HEK293 (cell line): ENCODE data around the gene SMPX.
A peak's percentile ranks its signal among the peaks of the same experiment; 100 is the strongest.

Experiments used
- CTCF ChIA-PET: fragments of 350-600 bp; formaldehyde crosslinking; extraction: SDS; loops from one replicate; lab custom pipeline; 2021; ENCODE audit warnings: antibody characterized with exemption; lab: Yijun Ruan, JAX
- POLR2A ChIA-PET: fragments of 300-600 bp; formaldehyde crosslinking; extraction: SDS; loops from one replicate; lab custom pipeline; 2020; ENCODE audit warnings: antibody characterized with exemption, inconsistent platforms; lab: Yijun Ruan, JAX
- H3K27ac ChIP-seq: fragments of 200-500 bp; sonication (Bioruptor generic); 2 replicates; pipeline ENCODE4 v1.5.1; 2014; ENCODE audit warnings: low read depth, low read length, control low read depth, inconsistent platforms; ENCODE audit errors: extremely low read depth
- H3K36me3 ChIP-seq, 2 experiments: fragments of 200-500 bp in 1 of 2; sonication (Bioruptor generic) in 1 of 2; 1 replicate in 1 of 2; 2 replicates in 1 of 2; pipeline ENCODE4 v1.5.1; 2014 to 2017; ENCODE audit warnings: inconsistent platforms in 2 of 2, low read length in 2 of 2; ENCODE audit not compliant: control insufficient read depth in 2 of 2, insufficient read depth in 1 of 2
- H3K4me1 ChIP-seq: fragments of 200-500 bp; sonication (Bioruptor generic); 2 replicates; pipeline ENCODE4 v1.5.1; 2014; ENCODE audit warnings: mild to moderate bottlenecking, low read length, inconsistent platforms; ENCODE audit not compliant: control insufficient read depth, insufficient read depth
- H3K4me3 ChIP-seq: 2 replicates; pipeline ENCODE4 v1.5.1; 2011; ENCODE audit warnings: low read depth, mild to moderate bottlenecking, control low read depth, low read length, moderate library complexity
- H3K9me3 ChIP-seq: fragments of 200-500 bp; sonication (Bioruptor generic); 2 replicates; pipeline ENCODE4 v1.5.1; 2014; ENCODE audit warnings: low read depth, low read length, inconsistent platforms; ENCODE audit not compliant: control insufficient read depth, insufficient read depth
- ATF2 ChIP-seq: fragments of 450-650 bp; formaldehyde crosslinking; IDR thresholded peaks from 2 replicates; pipeline ENCODE4 v1.5.1; 2016; ENCODE audit warnings: missing biosample characterization, missing genetic modification characterization, low read depth
- HOXC10 ChIP-seq: sonication (generic); formaldehyde crosslinking; IDR thresholded peaks from 2 replicates; pipeline ENCODE4 v1.8.1; 2023; ENCODE audit warnings: mild to moderate bottlenecking, missing genetic modification reagents
- KLF16 ChIP-seq: fragments of 450-650 bp; formaldehyde crosslinking; IDR thresholded peaks from 2 replicates; pipeline ENCODE4 v1.5.1; 2017; ENCODE audit warnings: missing biosample characterization, missing genetic modification characterization
- KLF8 ChIP-seq: fragments of 450-650 bp; formaldehyde crosslinking; IDR thresholded peaks from 2 replicates; pipeline ENCODE4 v1.5.1; 2016; ENCODE audit warnings: missing biosample characterization, missing genetic modification characterization
- OSR2 ChIP-seq: fragments of 450-650 bp; formaldehyde crosslinking; IDR thresholded peaks from 2 replicates; pipeline ENCODE4 v1.5.1; 2016; ENCODE audit warnings: missing biosample characterization, missing genetic modification characterization
- PBX3 ChIP-seq: sonication (generic); formaldehyde crosslinking; IDR thresholded peaks from 2 replicates; pipeline ENCODE4 v1.8.1; 2022; ENCODE audit warnings: mild to moderate bottlenecking, moderate library complexity, missing genetic modification reagents
- PRDM6 ChIP-seq: fragments of 450-650 bp; formaldehyde crosslinking; IDR thresholded peaks from 2 replicates; pipeline ENCODE4 v1.5.1; 2017; ENCODE audit warnings: missing biosample characterization, missing genetic modification characterization
- SP2 ChIP-seq: fragments of 450-650 bp; formaldehyde crosslinking; IDR thresholded peaks from 2 replicates; pipeline ENCODE4 v1.5.1; 2016; ENCODE audit warnings: missing biosample characterization, missing genetic modification characterization
- SP7 ChIP-seq: fragments of 450-650 bp; formaldehyde crosslinking; IDR thresholded peaks from 2 replicates; pipeline ENCODE4 v1.5.1; 2016; ENCODE audit warnings: missing biosample characterization, missing genetic modification characterization
- TCF7L2 ChIP-seq: IDR thresholded peaks from 2 replicates; pipeline ENCODE4 v1.6.1; 2011; ENCODE audit warnings: low read depth, mild to moderate bottlenecking, inconsistent platforms, low read length, moderate library complexity, borderline replicate concordance
- WT1 ChIP-seq: fragments of 450-650 bp; formaldehyde crosslinking; IDR thresholded peaks from 2 replicates; pipeline ENCODE4 v1.5.1; 2016; ENCODE audit warnings: missing biosample characterization, missing genetic modification characterization
- ZBTB17 ChIP-seq: fragments of 450-650 bp; formaldehyde crosslinking; IDR thresholded peaks from 2 replicates; pipeline ENCODE4 v1.5.1; 2016; ENCODE audit warnings: missing biosample characterization, missing genetic modification characterization
- ZBTB21 ChIP-seq: fragments of 450-650 bp; formaldehyde crosslinking; IDR thresholded peaks from 2 replicates; pipeline ENCODE4 v1.5.1; 2017; ENCODE audit warnings: missing biosample characterization, missing genetic modification characterization
- ZBTB8A ChIP-seq: fragments of 450-650 bp; formaldehyde crosslinking; IDR thresholded peaks from 2 replicates; pipeline ENCODE4 v1.5.1; 2016; ENCODE audit warnings: missing biosample characterization, missing genetic modification characterization
- ZFHX2 ChIP-seq: fragments of 450-650 bp; formaldehyde crosslinking; conservative IDR thresholded peaks from 2 replicates; pipeline ENCODE4 v1.5.1; 2016; ENCODE audit warnings: missing biosample characterization, missing genetic modification characterization
- ZNF112 ChIP-seq: fragments of 450-650 bp; formaldehyde crosslinking; IDR thresholded peaks from 2 replicates; pipeline ENCODE4 v1.5.0; 2017; ENCODE audit warnings: missing biosample characterization, missing genetic modification characterization
- ZNF138 ChIP-seq: fragments of 450-650 bp; formaldehyde crosslinking; IDR thresholded peaks from 2 replicates; pipeline ENCODE4 v1.5.1; 2016; ENCODE audit warnings: missing biosample characterization, missing genetic modification characterization, borderline replicate concordance
- ZNF155 ChIP-seq: fragments of 450-650 bp; formaldehyde crosslinking; IDR thresholded peaks from 2 replicates; pipeline ENCODE4 v1.5.1; 2016; ENCODE audit warnings: missing biosample characterization, missing genetic modification characterization
- ZNF184 ChIP-seq: fragments of 450-650 bp; IDR thresholded peaks from 2 replicates; pipeline ENCODE4 v1.5.1; 2018; ENCODE audit warnings: missing biosample characterization, mild to moderate bottlenecking, missing genetic modification characterization
- ZNF221 ChIP-seq: fragments of 450-650 bp; formaldehyde crosslinking; IDR thresholded peaks from 2 replicates; pipeline ENCODE4 v1.5.1; 2017; ENCODE audit warnings: missing biosample characterization, missing genetic modification characterization, borderline replicate concordance
- ZNF23 ChIP-seq: fragments of 450-650 bp; formaldehyde crosslinking; IDR thresholded peaks from 2 replicates; pipeline ENCODE4 v1.5.1; 2016; ENCODE audit warnings: missing biosample characterization, missing genetic modification characterization, borderline replicate concordance
- ZNF302 ChIP-seq: fragments of 450-650 bp; formaldehyde crosslinking; IDR thresholded peaks from 2 replicates; pipeline ENCODE4 v1.5.1; 2016; ENCODE audit warnings: missing biosample characterization, missing genetic modification characterization, low read depth
- ZNF311 ChIP-seq: fragments of 450-650 bp; formaldehyde crosslinking; IDR thresholded peaks from 2 replicates; pipeline ENCODE4 v1.5.1; 2017; ENCODE audit warnings: missing biosample characterization, missing genetic modification characterization, borderline replicate concordance
- ZNF341 ChIP-seq: fragments of 450-650 bp; formaldehyde crosslinking; IDR thresholded peaks from 2 replicates; pipeline ENCODE4; 2016; ENCODE audit warnings: low read depth, missing biosample characterization, missing genetic modification characterization
- ZNF366 ChIP-seq: fragments of 450-650 bp; formaldehyde crosslinking; conservative IDR thresholded peaks from 2 replicates; pipeline ENCODE4 v1.5.1; 2016; ENCODE audit warnings: missing biosample characterization, missing genetic modification characterization
- ZNF692 ChIP-seq: fragments of 450-650 bp; formaldehyde crosslinking; IDR thresholded peaks from 2 replicates; pipeline ENCODE4 v1.5.1; 2016; ENCODE audit warnings: missing biosample characterization, missing genetic modification characterization
- ZNF76 ChIP-seq: fragments of 450-650 bp; formaldehyde crosslinking; IDR thresholded peaks from 2 replicates; pipeline ENCODE4; 2016; ENCODE audit warnings: low read depth, missing biosample characterization, missing genetic modification characterization, borderline replicate concordance
- TF ChIP-seq, protein P1 (sequence below): fragments of 450-650 bp; formaldehyde crosslinking; IDR thresholded peaks from 2 replicates; pipeline ENCODE4 v1.5.1; 2016; ENCODE audit warnings: missing biosample characterization, missing genetic modification characterization
- TF ChIP-seq, protein P2 (sequence below): fragments of 450-650 bp; formaldehyde crosslinking; IDR thresholded peaks from 2 replicates; pipeline ENCODE4 v1.5.1; 2016; ENCODE audit warnings: missing biosample characterization, missing genetic modification characterization

SMPX gene

GRCh38 chrX:21741869-21742701 lies 15.8 kb downstream of the SMPX start:
- peaks cover 14% of the 10 kb centered on the region for H3K4me1 ChIP-seq
- no peak overlapping the region for H3K4me3 ChIP-seq
- H3K9me3 ChIP-seq, result no peaks in the 10 kb centered on the region
- ChIA-PET POLR2A (interaction anchor here (0.7 to 1.6 kb wide), 5 partner anchors 36 to 1620 kb away, joined by 3 to 4 read pairs (median 3); partner anchors contain the start of gene CNKSR2), CTCF (interaction anchor here (0.7 kb wide), 1 partner anchor 60 kb away, joined by 3 read pairs; no protein-coding TSS in a partner anchor)
- no peaks in the 10 kb centered on the region for H3K36me3 ChIP-seq
- peak overlapping the region; percentile 70 for H3K27ac ChIP-seq
- no peak for TF ChIP-seq ZNF23 (tag by site-specific recombination)
- no peak for TF ChIP-seq SP2 (tag by site-specific recombination)
- TF ChIP-seq ZNF692 (tag by site-specific recombination), result peak; percentile 64
- peak; percentile 65; the same call in 1 of the 2 replicates for TF ChIP-seq ZBTB21 (tag by site-specific recombination)
- peak; percentile 81 for TF ChIP-seq ATF2
- peak; percentile 26; the same call in 1 of the 2 replicates for TF ChIP-seq ZNF341 (tag by site-specific recombination)
- TF ChIP-seq ZNF138 (tag by site-specific recombination), result no peak
- TF ChIP-seq ZBTB17 (tag by site-specific recombination), result 0 out of 2 replicates have a peak, but pooled peaks have one; percentile 35
- peak; percentile 30; the same call in 1 of the 2 replicates for TF ChIP-seq TCF7L2
- TF ChIP-seq ZNF302 (tag by site-specific recombination), result no peak
- peak; percentile 61; the same call in 1 of the 2 replicates for TF ChIP-seq KLF8 (tag by site-specific recombination)
- no peak for TF ChIP-seq HOXC10 (CRISPR knock-in tag)
- no peak for TF ChIP-seq PBX3 (CRISPR knock-in tag)
- TF ChIP-seq SP7 (tag by site-specific recombination), result no peak
- no peak for TF ChIP-seq ZNF221 (tag by site-specific recombination)
- no peak for TF ChIP-seq KLF16 (tag by site-specific recombination)
- TF ChIP-seq ZNF311 (tag by site-specific recombination), result no peak
- TF ChIP-seq, protein P1, sequence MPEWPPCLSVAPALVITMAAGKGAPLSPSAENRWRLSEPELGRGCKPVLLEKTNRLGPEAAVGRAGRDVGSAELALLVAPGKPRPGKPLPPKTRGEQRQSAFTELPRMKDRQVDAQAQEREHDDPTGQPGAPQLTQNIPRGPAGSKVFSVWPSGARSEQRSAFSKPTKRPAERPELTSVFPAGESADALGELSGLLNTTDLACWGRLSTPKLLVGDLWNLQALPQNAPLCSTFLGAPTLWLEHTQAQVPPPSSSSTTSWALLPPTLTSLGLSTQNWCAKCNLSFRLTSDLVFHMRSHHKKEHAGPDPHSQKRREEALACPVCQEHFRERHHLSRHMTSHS (tag by site-specific recombination), result no peak
- TF ChIP-seq ZNF184, result 0 out of 2 replicates have a peak, but pooled peaks have one; percentile 5
- no peak for TF ChIP-seq ZFHX2 (tag by site-specific recombination)
- peak; percentile 48 for TF ChIP-seq OSR2 (tag by site-specific recombination)
- TF ChIP-seq ZNF112 (tag by site-specific recombination), result no peak
- no peak for TF ChIP-seq ZNF155 (tag by site-specific recombination)
- peak; percentile 68 for TF ChIP-seq PRDM6 (tag by site-specific recombination)
- TF ChIP-seq ZBTB8A (tag by site-specific recombination), result no peak
- peak; percentile 80 for TF ChIP-seq WT1 (tag by site-specific recombination)
- TF ChIP-seq, protein P2, sequence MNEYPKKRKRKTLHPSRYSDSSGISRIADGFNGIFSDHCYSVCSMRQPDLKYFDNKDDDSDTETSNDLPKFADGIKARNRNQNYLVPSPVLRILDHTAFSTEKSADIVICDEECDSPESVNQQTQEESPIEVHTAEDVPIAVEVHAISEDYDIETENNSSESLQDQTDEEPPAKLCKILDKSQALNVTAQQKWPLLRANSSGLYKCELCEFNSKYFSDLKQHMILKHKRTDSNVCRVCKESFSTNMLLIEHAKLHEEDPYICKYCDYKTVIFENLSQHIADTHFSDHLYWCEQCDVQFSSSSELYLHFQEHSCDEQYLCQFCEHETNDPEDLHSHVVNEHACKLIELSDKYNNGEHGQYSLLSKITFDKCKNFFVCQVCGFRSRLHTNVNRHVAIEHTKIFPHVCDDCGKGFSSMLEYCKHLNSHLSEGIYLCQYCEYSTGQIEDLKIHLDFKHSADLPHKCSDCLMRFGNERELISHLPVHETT, result peak; percentile 55; the same call in 1 of the 2 replicates
- TF ChIP-seq ZNF76, result no peak
- TF ChIP-seq ZNF366 (tag by site-specific recombination), result peak; percentile 88
